Left colon (tissue), 2 donors: ENCODE data around the gene ASMTL. TPM values are rescaled to one million over a fixed set of nuclear protein-coding genes. Genes with fewer than 3 reads are reported as not detected.
A peak's percentile ranks its signal among the peaks of the same experiment; 100 is the strongest.
"Not testable (repeated sequence)": the region's sequence is repeated elsewhere in the genome, so short reads cannot be mapped to it uniquely, and the experiment has no call there.

Experiments
- ATAC-seq: fragments of 200-7000 bp; cut with Tn5 transposase; one replicate; pipeline ENCODE4 v1.9.1; 2020; ENCODE audit warnings: mild to moderate bottlenecking, moderate library complexity
- DNase-seq, 2 donors: peaks; one replicate each; pipeline ENCODE4 v3.0.0-alpha.2; 2020
- intact Hi-C, 2 donors: fragments of 100-400 bp; cut with DNase I in 1 of 2; cut with micrococcal nuclease in 1 of 2; formaldehyde crosslinking; loops; one replicate each; pipeline versions ENCODE4 v1.11.2 to v1.14.0; 2022; cut with DNase I, micrococcal nuclease
- long read RNA-seq: library from polyadenylated mRNA; unstranded; transcript quantifications from one replicate; pipeline ENCODE4 v2.0.0, GENCODE V29; 2021
- total RNA-seq, 2 donors: library from RNA; stranded (reverse); fragmentation: NEBNext Ultra II Directional; extraction: Animal tissue kit (Norgen Biotek cat#: 25700); gene quantifications; one replicate each; pipeline ENCODE4 v1.2.1, GENCODE V29; 2021
- donor health status: DM: no; HTN: no; CAD: no.
- donor health status: DM: yes; HTN: yes; CAD: no.

The ASMTL gene
- 10 to 100 TPM; 14.6 to 19.9 TPM for total RNA-seq
- long read RNA-seq, transcript ASMTL-201 (13 exons, 2,027 nt): major isoform, 34 of 46 reads
- long read RNA-seq, partial matches to known transcripts: 7 of 46 reads
- long read RNA-seq, other reads (novel, unspliced or antisense): 3 of 46 reads

GRCh38 chrX:1452516-1453394 lies at the start of gene ASMTL:
Gene ASMTL (minus strand): TSS chrX:1452909. CDS start chrX:1452840, 69 bp downstream.
- intact Hi-C loops: loop anchor here in 1 of 2 donors (5.0 to 10.0 kb wide), 2 partner anchors 60 to 142 kb away; partner anchors contain the start of genes AKAP17A and SLC25A6
- ATAC-seq: peak; percentile 89

DNA sequence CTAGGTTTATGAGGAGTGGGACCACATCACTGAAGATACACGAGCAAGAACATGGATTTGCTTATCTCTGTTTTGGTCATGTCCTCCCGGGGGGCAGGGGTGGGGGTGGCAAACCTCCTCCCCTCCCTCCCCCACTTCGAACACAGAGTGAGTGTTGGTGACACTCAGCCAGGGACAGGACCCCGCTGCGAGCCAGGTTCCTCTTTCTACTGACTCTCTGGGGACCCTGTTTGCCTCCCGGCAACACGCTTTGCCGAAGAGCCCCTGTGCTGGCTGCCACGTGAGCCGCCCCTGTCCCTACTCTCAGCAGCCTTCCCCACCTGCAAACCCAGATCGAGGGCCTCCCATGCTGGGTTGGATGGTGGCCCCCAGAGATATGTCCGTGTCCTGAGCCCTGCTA lies 49.5 kb upstream of the ASMTL start:
- no peak for DNase-seq
- ATAC-seq: no peak
- intact Hi-C loops: no loop called here

More at GRCh38 chrX:1452516-1453394, at the start of gene ASMTL:
- peak; percentile 100 for DNase-seq

- ATAC-seq (no peak), DNase-seq (no peak)
- intact Hi-C loops: no loop called here
Observed at GRCh38 chrX:1500701-1501624, 48.3 kb upstream of the ASMTL start.

- DNase-seq: no peak
- ATAC-seq: no peak
- intact Hi-C loops: no loop called here
Observed at GRCh38 chrX:1496076-1496475, 43.4 kb upstream of the ASMTL start.

DNA sequence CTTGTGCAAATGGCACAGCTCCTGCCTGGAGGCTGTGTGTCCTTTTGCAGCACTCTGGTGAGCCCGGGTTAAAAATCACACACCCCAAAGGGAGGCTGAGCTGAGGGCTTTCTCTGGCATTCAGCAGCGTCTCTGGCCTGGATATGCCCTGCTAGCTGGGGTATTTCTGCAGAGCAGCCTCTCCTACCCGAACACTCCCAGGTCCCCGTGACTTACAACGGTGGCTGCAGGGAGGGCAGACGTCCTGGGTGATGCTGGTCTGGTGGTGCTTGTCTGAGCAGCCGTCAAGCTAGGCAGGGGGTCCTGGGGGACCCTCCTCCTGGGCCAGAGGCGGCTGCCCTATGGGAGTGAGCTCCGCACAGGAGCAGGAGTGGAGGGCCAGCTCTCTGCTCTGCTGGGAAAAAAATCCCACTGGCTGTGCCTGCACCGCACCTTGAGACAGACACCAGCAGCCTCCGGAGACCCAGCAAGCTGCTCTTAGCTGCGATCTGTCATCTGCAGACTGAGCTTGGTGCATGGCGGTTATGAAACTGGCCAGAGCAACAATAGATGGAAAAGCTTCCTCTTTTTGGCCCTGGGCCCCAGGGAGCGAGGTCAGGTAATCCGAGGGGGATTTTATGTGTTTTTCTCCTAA lies 41.3 kb upstream of the ASMTL start:
- intact Hi-C loops: no loop called here
- no peak for DNase-seq
- no peak for ATAC-seq

DNA sequence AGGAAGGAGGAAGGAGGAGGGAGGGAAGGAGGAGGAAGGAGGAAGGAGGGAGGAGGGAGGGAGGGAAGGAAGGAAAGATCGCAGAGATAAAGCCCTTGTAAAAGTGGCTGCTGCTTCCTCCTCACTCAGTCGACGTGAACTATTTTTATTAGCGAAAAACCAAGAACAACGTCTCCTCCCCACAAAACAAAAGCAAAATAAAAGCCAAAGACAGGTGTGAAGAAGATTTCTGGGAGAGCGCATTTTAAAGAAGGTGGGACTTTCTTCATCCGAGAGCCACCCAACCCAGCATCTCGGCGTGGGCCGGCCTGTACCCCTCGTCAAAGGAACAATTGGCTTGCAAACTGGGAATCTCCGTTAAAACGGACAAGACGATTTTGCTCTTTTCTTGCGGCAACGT lies 40.7 kb upstream of the ASMTL start:
- no peak for ATAC-seq
- intact Hi-C loops: no loop called here

GRCh38 chrX:1492421-1493012 lies 39.8 kb upstream of the ASMTL start:
- no peak for DNase-seq
- intact Hi-C loops: no loop called here
- ATAC-seq: no peak

More for the DNA sequence above, 40.7 kb upstream of the ASMTL start:
- DNase-seq: no peak

DNA sequence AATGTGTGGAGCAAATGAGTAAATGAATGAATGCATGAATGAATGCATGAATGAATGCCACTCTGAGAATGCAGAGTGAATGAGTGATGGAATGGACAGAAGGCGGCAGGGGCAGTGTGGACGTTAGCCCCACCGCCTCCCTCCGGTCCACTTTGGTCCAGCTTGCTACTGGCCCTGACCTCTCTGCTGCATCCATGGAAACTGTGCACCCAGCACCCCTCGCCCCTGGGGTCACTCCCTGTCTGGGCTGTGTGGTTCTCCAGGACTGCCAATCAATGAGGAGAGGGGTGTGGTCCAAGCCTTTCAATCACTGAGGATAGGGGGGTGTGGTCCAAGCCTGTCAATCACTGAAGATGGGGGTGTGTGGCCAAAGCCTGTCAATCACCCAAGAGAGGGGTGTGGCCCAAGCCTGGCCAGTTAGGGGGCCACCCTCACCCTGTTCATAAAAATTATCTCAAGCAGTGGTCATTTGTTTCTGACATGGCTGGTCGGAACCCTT lies 39.2 kb upstream of the ASMTL start:
- ATAC-seq (peak; percentile 25), DNase-seq (no peak)
- intact Hi-C loops: no loop called here

DNA sequence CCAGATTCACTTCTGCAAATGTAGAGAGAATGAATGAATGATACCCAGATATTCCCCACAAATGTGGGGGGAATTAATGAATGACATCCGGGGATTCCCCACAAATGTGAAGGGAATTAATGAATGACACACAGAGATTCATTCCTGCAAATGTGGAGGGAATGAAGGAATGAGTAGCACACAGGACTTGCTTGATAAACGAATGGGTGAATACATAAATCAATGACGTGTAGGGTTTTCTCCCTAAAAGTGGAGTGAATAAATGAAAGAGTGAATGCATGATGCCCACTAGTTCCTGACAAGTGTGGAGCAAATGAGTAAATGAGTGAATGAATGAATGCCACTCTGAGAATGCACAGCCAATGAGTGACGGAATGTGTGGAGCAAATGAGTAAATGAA lies 38.5 kb upstream of the ASMTL start:
- DNase-seq, ATAC-seq, intact Hi-C loops: not testable (repeated sequence)

- intact Hi-C loops, ATAC-seq: not testable (repeated sequence)
Observed at GRCh38 chrX:1490723-1491122, 38.0 kb upstream of the ASMTL start.

DNA sequence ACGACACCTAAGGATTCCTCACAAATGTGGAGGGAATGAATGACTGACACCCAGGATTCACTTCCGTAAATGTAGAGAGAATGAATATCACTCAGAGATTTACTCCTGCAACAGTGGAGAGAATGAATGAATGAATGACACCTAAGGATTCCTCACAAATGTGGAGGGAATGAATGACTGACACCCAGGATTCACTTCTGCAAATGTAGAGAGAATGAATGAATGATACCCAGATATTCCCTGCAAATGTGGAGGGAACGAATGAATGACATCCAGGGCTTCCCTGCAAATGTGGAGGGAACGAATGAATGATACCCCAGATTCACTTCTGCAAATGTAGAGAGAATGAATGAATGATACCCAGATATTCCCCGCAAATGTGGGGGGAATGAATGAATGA lies 36.6 kb upstream of the ASMTL start:
- intact Hi-C loops, DNase-seq, ATAC-seq: not testable (repeated sequence)

More at GRCh38 chrX:1490723-1491122, 38.0 kb upstream of the ASMTL start:
- DNase-seq: not testable (repeated sequence)

DNA sequence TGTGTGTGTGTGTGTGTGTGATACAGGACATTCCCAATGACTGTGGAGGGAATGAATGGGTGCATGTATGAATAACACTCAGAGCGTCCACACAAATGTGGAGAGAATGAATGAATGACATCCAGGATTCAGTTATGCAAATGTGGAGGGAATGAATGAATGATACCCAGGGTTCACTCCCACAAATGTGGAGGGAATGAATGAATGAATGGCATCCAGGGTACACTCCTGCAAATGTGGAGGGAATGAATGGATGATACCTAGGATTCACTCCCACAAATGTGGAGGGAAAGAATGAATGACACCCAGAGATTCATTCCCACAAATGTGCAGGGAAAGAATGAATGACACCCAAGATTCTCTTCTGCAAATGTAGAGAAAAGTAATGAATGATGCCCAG lies 36.0 kb upstream of the ASMTL start:
- intact Hi-C loops: no loop called here
- DNase-seq (no peak), ATAC-seq (no peak)

DNA sequence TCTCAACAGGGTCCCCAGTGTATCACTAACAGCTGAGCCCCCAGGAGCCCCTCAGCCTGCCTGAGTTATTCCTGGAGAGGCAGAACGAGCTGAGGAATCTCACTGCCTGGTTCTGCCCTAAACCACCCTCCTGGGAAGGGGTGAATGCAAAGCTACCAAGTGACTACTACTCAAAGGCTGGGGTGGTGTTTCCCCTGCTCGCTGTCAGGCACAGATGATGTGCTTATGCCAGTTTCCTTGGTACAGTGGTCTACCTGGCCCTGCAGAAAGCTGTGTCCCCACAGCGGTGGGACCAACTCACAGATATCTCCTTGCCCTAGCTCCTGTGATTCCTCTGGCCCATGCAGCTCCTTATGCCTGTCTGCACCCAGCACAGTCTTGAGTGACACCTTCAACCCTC lies 35.4 kb upstream of the ASMTL start:
- no peak for ATAC-seq
- DNase-seq: no peak
- intact Hi-C loops: no loop called here

DNA sequence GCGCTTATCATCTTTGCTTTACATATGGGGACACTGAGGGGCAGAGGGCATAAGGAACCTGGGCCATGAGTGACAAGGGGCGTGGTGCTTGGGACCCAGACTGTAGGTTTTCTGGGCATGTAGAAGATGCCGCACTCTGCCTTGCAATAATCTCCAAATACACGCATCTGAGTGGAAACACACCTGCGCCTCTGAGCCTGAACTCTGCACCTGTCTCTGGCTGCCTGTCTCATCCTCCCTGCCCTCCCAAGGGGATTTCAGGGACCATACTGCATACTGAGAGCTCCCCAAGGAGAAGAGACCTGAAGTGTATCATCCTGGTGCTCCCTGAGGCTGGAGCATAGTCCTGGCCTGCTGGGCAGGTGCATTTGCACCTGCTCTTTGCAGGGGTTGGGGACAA lies 34.7 kb upstream of the ASMTL start:
- DNase-seq (no peak), ATAC-seq (no peak)
- intact Hi-C loops: no loop called here

DNA sequence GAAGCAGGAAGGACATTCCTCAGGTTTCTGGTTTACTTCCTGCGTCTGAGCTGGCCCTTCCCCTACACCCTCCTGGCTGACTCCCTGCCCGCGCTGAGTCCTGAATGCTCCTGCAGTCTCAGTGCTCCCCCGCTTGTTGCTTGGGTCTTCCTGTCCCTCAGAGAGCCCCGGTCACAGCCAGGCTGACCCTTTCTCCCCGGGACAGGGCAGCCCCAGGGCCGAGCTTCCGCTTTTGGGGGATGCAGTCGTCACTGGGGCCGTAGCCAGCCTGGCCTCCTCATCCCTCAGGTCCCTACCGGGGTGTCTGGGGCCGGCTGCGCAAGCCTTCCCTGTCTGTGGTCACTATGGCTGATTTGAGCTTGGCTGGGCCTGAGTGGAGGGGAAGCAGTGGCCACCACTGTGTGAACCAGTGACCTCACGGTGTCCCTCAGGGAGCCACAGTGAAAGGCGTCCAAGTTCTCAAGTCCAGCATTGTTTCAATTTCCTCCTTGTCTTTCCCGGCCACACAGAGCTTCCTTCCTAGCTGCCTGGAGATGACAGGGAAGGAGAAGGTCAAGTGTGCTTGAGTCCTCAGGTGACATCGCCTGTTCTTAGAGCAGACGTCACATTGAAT lies 34.1 kb upstream of the ASMTL start:
- no peak for DNase-seq
- ATAC-seq: no peak
- intact Hi-C loops: no loop called here

DNA sequence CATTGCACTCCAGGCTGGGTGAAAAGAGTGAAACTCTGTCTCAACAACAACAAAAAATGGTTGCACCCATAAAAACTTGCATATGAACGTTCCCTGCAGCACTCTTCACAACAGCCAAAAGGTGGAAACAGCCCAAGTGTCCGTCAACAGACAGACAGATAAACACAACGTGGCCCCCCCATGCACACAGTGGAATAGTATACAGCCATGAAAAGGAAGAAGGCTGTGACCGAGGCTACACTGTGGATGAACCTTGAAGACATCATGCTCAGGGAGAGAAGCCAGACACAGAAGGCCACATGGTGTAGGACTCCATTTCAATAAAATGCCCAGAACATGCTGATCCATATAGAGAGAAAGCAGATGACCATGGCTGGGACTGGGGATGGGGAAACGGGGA lies 33.5 kb upstream of the ASMTL start:
- DNase-seq (no peak), ATAC-seq (no peak)
- intact Hi-C loops: no loop called here

GRCh38 chrX:1485033-1485432 lies 32.3 kb upstream of the ASMTL start:
- ATAC-seq: no peak
- DNase-seq: no peak
- intact Hi-C loops: no loop called here

DNA sequence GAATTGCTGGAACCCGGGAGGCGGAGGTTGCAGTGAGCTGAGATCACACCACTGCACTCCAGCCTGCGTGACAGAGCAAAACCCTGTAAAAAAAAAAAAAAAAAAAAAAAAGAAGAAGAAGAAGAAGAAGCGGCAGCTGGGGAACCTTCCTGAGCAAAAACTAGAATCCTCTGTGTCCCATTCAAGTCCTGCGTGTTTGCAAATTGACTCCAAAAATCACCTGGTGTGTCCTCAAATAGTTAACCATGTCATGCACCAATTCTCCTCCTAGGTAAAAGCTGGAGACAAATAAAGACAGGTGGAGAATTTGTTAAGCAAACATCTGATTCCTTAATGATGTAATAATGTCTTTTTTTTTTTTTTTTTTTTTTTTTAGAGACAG lies 31.9 kb upstream of the ASMTL start:
- no peak for DNase-seq
- intact Hi-C loops: no loop called here
- ATAC-seq: no peak
